Ovary (tissue), 3 donors: Measurements from ENCODE around the gene TLNRD1.

Experiments used
- CTCF ChIP-seq, 3 donors: fragments of 450-650 bp in 2 of 3; fragments of 200-600 bp in 1 of 3; IDR thresholded peaks; one replicate each; pipeline versions ENCODE4 v1.5.1 to v1.8.0; 2016 to 2022; ENCODE audit warnings: antibody characterized with exemption in 3 of 3, mild to moderate bottlenecking in 1 of 3
- EP300 ChIP-seq: sonication (generic); formaldehyde crosslinking; IDR thresholded peaks from one replicate; pipeline ENCODE4 v1.6.1; 2017; ENCODE audit warnings: antibody characterized with exemption
- POLR2A ChIP-seq: fragments of 450-650 bp; IDR thresholded peaks from one replicate; pipeline ENCODE4 v1.6.1; 2017; ENCODE audit warnings: antibody characterized with exemption, mild to moderate bottlenecking, moderate library complexity
- donor health status: DM: no; HTN: no; CAD: no.

GRCh38 chr15:81010086-81010485, 9.4 kb downstream of the TLNRD1 start:
- TF ChIP-seq EP300 = no peak
- TF ChIP-seq POLR2A = no peak
- no peak for TF ChIP-seq CTCF (IDR thresholded peaks at IDR 0.05)
